Keratinocyte (primary cell): Measurements from ENCODE around the gene MAGI3. TPM values are rescaled to one million over a fixed set of nuclear protein-coding genes. Genes with fewer than 3 reads are reported as not detected.
A peak's percentile ranks its signal among the peaks of the same experiment; 100 is the strongest.

Experiments
- DNase-seq: peaks from one replicate; pipeline ENCODE4 v3.0.0-alpha.2; 2011; ENCODE audit warnings: low read depth, missing footprints, low spot score
- FAIRE-seq: peaks from 2 replicates; lab custom pipeline; 2011; peaks lifted over from hg19 to GRCh38; lab: Jason Lieb, UNC
- H2AFZ ChIP-seq: 2 replicates; pipeline ENCODE4 v1.6.0; 2012; ENCODE audit warnings: low read length, control low read depth, inconsistent platforms; ENCODE audit not compliant: control insufficient read depth
- H3K27ac ChIP-seq: 2 replicates; pipeline ENCODE4 v1.5.1; 2011; ENCODE audit warnings: low read length; ENCODE audit not compliant: control insufficient read depth, insufficient read depth
- H3K27me3 ChIP-seq: 3 replicates; pipeline ENCODE4 v1.6.0; 2011; ENCODE audit warnings: low read length; ENCODE audit not compliant: control insufficient read depth, insufficient read depth; ENCODE audit errors: extremely low read depth
- H3K36me3 ChIP-seq, 2 experiments: 2 replicates in 1 of 2; 3 replicates in 1 of 2; pipeline ENCODE4 v1.5.1; 2011; ENCODE audit warnings: low read length in 2 of 2, mild to moderate bottlenecking in 1 of 2; ENCODE audit not compliant: control insufficient read depth in 2 of 2, insufficient read depth in 2 of 2; ENCODE audit errors: extremely low read depth in 1 of 2
- H3K4me1 ChIP-seq: 3 replicates; pipeline ENCODE4 v1.5.1; 2011; ENCODE audit warnings: low read length; ENCODE audit not compliant: control insufficient read depth, insufficient read depth; ENCODE audit errors: extremely low read depth
- H3K4me2 ChIP-seq: 3 replicates; pipeline ENCODE4 v1.6.0; 2011; ENCODE audit warnings: low read depth, low read length; ENCODE audit not compliant: control insufficient read depth, insufficient read depth; ENCODE audit errors: extremely low read depth
- H3K4me3 ChIP-seq, 3 experiments: fragments of 200-600 bp in 1 of 3; sonication (generic) in 1 of 3; 2 replicates in 2 of 3; 3 replicates in 1 of 3; pipeline ENCODE4 v1.5.1; 2011 to 2016; ENCODE audit warnings: low read length in 3 of 3, mild to moderate bottlenecking in 3 of 3, control low read depth in 2 of 3, inconsistent platforms in 1 of 3, low read depth in 1 of 3, mixed read lengths in 1 of 3, mixed run types in 1 of 3, moderate library complexity in 1 of 3; ENCODE audit not compliant: control insufficient read depth in 2 of 3, insufficient read depth in 2 of 3; ENCODE audit errors: extremely low read depth in 1 of 3
- H3K79me2 ChIP-seq: 2 replicates; pipeline ENCODE4 v1.6.0; 2012; ENCODE audit warnings: low read length; ENCODE audit not compliant: control insufficient read depth, insufficient read depth
- H3K9ac ChIP-seq: 3 replicates; pipeline ENCODE4 v1.6.0; 2011; ENCODE audit warnings: low read length; ENCODE audit not compliant: control insufficient read depth, insufficient read depth; ENCODE audit errors: extremely low read depth
- H3K9me1 ChIP-seq: 3 replicates; pipeline ENCODE4 v1.6.0; 2011; ENCODE audit warnings: low read length; ENCODE audit not compliant: control insufficient read depth, insufficient read depth; ENCODE audit errors: extremely low read depth
- H3K9me3 ChIP-seq: 2 replicates; pipeline ENCODE4 v1.5.1; 2012; ENCODE audit warnings: low read depth, low read length; ENCODE audit not compliant: control insufficient read depth
- H4K20me1 ChIP-seq: 3 replicates; pipeline ENCODE4 v1.6.0; 2011; ENCODE audit warnings: low read length; ENCODE audit not compliant: control insufficient read depth, insufficient read depth; ENCODE audit errors: extremely low read depth
- CTCF ChIP-seq, 3 experiments: IDR thresholded peaks in 1 of 3; conservative IDR thresholded peaks in 1 of 3; optimal IDR thresholded peaks in 1 of 3; 2 replicates in 2 of 3; 3 replicates in 1 of 3; pipeline versions ENCODE3 to v1.5.1; 2011; ENCODE audit warnings: low read length in 3 of 3, mild to moderate bottlenecking in 3 of 3, moderate library complexity in 2 of 3, control low read depth in 1 of 3, inconsistent platforms in 1 of 3; ENCODE audit not compliant: insufficient read depth in 2 of 3; ENCODE audit errors: extremely low read depth in 1 of 3
- EZH2 ChIP-seq: IDR thresholded peaks from one replicate; pipeline ENCODE4 v1.6.1; 2012; ENCODE audit warnings: inconsistent platforms, mild to moderate bottlenecking, low read length, moderate library complexity
- dilution Hi-C: fragments of 300-500 bp; cut with MboI; formaldehyde crosslinking; loops from one replicate; pipeline ENCODE4 v1.7.0; 2020; ENCODE audit warnings: low sequenced_read_pairs; ENCODE audit not compliant: extremely low pct_ligation_motif_present
- polyA plus RNA-seq, 5 experiments: library from polyadenylated mRNA; depleted of rRNA in 3 of 5; stranded (reverse) in 3 of 5; stranded (forward) in 1 of 5; unstranded in 1 of 5; fragments of >200 nt; gene quantifications; 1 replicate in 1 of 5; 2 replicates in 3 of 5; 3 replicates in 1 of 5; pipeline versions ENCODE4 v1.2.1 to v1.2.3, GENCODE V29; 2011 to 2012; ENCODE audit warnings: missing spikeins in 2 of 5, low read depth in 1 of 5, low replicate concordance in 1 of 5

MAGI3 gene
- polyA plus RNA-seq, 1 donor (not counting 4 experiments of a cell fraction or from before 2014, with no cell fraction given) = 3.2 TPM

GRCh38 chr1:113677250-113678158, 287.2 kb downstream of the MAGI3 start:
- Histone ChIP-seq H4K20me1 (no peaks in the 10 kb centered on the region), H3K9me3 (no peaks in the 10 kb centered on the region), H3K36me3 (no peaks in the 10 kb centered on the region), H3K4me1 (no peaks in the 10 kb centered on the region), H3K9ac (no peak overlapping the region), H3K79me2 (no peaks in the 10 kb centered on the region), H3K27ac (no peak overlapping the region), H2AFZ (no peak overlapping the region), H3K9me1 (no peaks in the 10 kb centered on the region), H3K27me3 (no peaks in the 10 kb centered on the region), H3K4me3 (no peak overlapping the region), H3K4me2 (no peak overlapping the region)
- no peak for FAIRE-seq
- DNase-seq = no peak
- TF ChIP-seq CTCF (optimal IDR thresholded peaks at IDR 0.05 in 1 of 3, IDR thresholded peaks at IDR 0.05 in 1 of 3, conservative IDR thresholded peaks at IDR 0.05 in 1 of 3; ENCODE audit: extremely low read depth in 1 of 3, insufficient read depth in 2 of 3, low read length in 3 of 3) = peak; percentile 7 to 37 (median 25)
- TF ChIP-seq EZH2 = no peak
- dilution Hi-C loops = no loop called here

GRCh38 chr1:113678159-113678469, 287.8 kb downstream of the MAGI3 start:
- Histone ChIP-seq H3K27ac (no peak overlapping the region), H3K27me3 (no peaks in the 10 kb centered on the region), H3K36me3 (no peaks in the 10 kb centered on the region), H3K9ac (no peak overlapping the region), H3K79me2 (no peaks in the 10 kb centered on the region), H3K4me3 (no peak overlapping the region), H3K9me1 (no peaks in the 10 kb centered on the region), H4K20me1 (no peaks in the 10 kb centered on the region), H2AFZ (no peak overlapping the region), H3K4me1 (no peaks in the 10 kb centered on the region), H3K4me2 (no peak overlapping the region), H3K9me3 (no peaks in the 10 kb centered on the region)
- DNase-seq = no peak
- no peak for FAIRE-seq
- dilution Hi-C loops = no loop called here
- TF ChIP-seq CTCF (optimal IDR thresholded peaks at IDR 0.05 in 1 of 3, IDR thresholded peaks at IDR 0.05 in 1 of 3, conservative IDR thresholded peaks at IDR 0.05 in 1 of 3; ENCODE audit: extremely low read depth in 1 of 3, insufficient read depth in 2 of 3, low read length in 3 of 3) (no peak), EZH2 (no peak)
